C1 segment of cervical spinal cord (tissue), 14 donors: Measurements from ENCODE around the gene HELZ2.
"Not testable (repeated sequence)": the region's sequence is repeated elsewhere in the genome, so short reads cannot be mapped to it uniquely, and the experiment has no call there.

Experiments used
- DNase-seq, 14 donors: peaks; one replicate each; lab custom pipeline; 2025; lab: John Stamatoyannopoulos, UW

Gene HELZ2

GRCh38 chr20:63574156-63574828 is at the start of gene HELZ2:
Gene HELZ2, minus strand, starts transcription at chr20:63574239. Its CDS starts 1,854 bp downstream, at chr20:63572385.
- peak in 10 of 14 donors; percentile 1 to 73 (median 32) for DNase-seq

- no peak for DNase-seq
Observed at GRCh38 chr20:63622732-63623131, 48.7 kb upstream of the HELZ2 start.

- no peak for DNase-seq
Observed at GRCh38 chr20:63622096-63622495, 48.1 kb upstream of the HELZ2 start.

GRCh38 chr20:63620991-63621390 is 47.0 kb upstream of the HELZ2 start:
- no peak for DNase-seq

GRCh38 chr20:63619505-63619904 is 45.5 kb upstream of the HELZ2 start:
- no peak for DNase-seq

GRCh38 chr20:63619086-63619485 is 45.0 kb upstream of the HELZ2 start:
- DNase-seq: no peak

- peak in 1 of 14 donors; percentile 49 for DNase-seq
Observed at GRCh38 chr20:63618291-63618980, 44.4 kb upstream of the HELZ2 start.

GRCh38 chr20:63617876-63618265 is 43.8 kb upstream of the HELZ2 start:
- DNase-seq: no peak

GRCh38 chr20:63617092-63617875 is 43.2 kb upstream of the HELZ2 start:
- DNase-seq: peak in 1 of 14 donors; percentile 60

- DNase-seq: not testable (repeated sequence)
Observed at GRCh38 chr20:63613863-63614594, 40.0 kb upstream of the HELZ2 start.

GRCh38 chr20:63612276-63612931 is 38.4 kb upstream of the HELZ2 start:
- DNase-seq: no peak

- DNase-seq: no peak
Observed at GRCh38 chr20:63611646-63612045, 37.6 kb upstream of the HELZ2 start.

- DNase-seq: no peak
Observed at GRCh38 chr20:63610581-63611435, 36.8 kb upstream of the HELZ2 start.

- DNase-seq: no peak
Observed at GRCh38 chr20:63606686-63607085, 32.6 kb upstream of the HELZ2 start.

- no peak for DNase-seq
Observed at GRCh38 chr20:63602321-63602720, 28.3 kb upstream of the HELZ2 start.

- DNase-seq: not testable (repeated sequence)
Observed at GRCh38 chr20:63601679-63602078, 27.6 kb upstream of the HELZ2 start.

GRCh38 chr20:63599396-63600050 is 25.5 kb upstream of the HELZ2 start:
- DNase-seq: no peak

GRCh38 chr20:63598479-63599395 is 24.7 kb upstream of the HELZ2 start:
- no peak for DNase-seq
